ENCODE measurements around the gene SH3BGRL.

The SH3BGRL gene

GRCh38 chrX:81232218-81232617, 30.3 kb downstream of the SH3BGRL start:
- no peak overlapping the region for H3K27ac ChIP-seq
- TF ChIP-seq ZFX (IDR thresholded peaks at IDR 0.05) = no peak
- TF ChIP-seq CTCF (conservative IDR thresholded peaks at IDR 0.05) = no peak

DNA sequence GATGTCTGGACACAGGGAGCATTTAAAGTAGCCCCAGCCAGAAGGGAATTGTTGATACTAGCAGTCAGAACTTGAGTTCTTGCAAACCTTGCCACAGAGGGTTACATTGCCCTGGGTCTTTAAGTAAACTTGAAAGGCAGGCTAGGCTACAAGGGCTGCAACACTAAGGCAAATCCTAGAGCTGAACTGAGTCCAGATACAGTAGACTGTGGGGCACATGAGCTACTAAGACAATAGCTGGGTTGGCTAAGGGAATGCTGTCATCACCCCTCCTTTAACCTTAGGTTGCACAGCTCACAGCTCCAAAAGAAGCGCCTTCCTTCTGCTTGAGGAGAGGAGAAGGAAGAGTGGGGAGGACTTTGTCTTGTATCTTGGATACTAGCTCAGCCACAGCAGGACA, 35.6 kb downstream of the SH3BGRL start:
- TF ChIP-seq CTCF (conservative IDR thresholded peaks at IDR 0.05) = no peak
- TF ChIP-seq ZFX (IDR thresholded peaks at IDR 0.05) = no peak
- no peak overlapping the region for H3K27ac ChIP-seq

- H3K27ac ChIP-seq = no peak overlapping the region
- TF ChIP-seq CTCF (conservative IDR thresholded peaks at IDR 0.05) = no peak
These were observed 36.3 kb downstream of the SH3BGRL start for GRCh38 chrX:81238166-81238565.

DNA sequence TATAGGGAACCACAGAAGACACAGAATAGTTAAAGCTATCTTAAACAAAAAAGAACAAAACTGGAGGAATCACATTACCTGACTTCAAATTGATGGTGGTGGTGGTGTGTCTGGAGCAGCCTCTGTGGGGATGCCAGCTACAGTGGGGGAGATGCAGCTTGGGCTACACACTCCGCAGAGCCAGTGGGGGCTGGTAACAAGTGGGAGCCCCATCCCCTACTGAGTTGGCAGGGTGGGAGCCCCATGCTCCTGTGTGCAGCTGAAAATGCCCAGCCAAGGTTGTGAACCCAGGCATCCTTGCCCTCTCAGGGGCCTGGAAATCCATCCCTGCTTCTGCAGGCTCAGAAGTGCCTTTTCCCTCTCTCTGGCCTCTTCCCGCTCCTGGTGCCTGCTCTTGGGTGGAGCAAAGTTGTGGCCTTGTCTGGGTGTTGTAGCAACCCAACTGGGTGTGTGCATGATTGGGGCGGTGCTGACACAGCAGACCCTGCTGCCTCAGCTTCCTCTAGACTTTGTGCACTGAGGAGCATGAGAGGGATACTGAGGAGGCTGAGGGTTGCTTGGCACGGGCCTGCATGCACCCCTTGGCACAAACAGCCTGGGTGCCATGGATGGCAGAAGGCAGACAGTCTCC, 38.9 kb downstream of the SH3BGRL start:
- TF ChIP-seq ZFX (IDR thresholded peaks at IDR 0.05) (no peak), CTCF (conservative IDR thresholded peaks at IDR 0.05) (no peak)
- H3K27ac ChIP-seq = no peak overlapping the region

GRCh38 chrX:81241753-81242152, 39.9 kb downstream of the SH3BGRL start:
- no peak for TF ChIP-seq ZFX (IDR thresholded peaks at IDR 0.05)
- TF ChIP-seq CTCF (conservative IDR thresholded peaks at IDR 0.05) = no peak

DNA sequence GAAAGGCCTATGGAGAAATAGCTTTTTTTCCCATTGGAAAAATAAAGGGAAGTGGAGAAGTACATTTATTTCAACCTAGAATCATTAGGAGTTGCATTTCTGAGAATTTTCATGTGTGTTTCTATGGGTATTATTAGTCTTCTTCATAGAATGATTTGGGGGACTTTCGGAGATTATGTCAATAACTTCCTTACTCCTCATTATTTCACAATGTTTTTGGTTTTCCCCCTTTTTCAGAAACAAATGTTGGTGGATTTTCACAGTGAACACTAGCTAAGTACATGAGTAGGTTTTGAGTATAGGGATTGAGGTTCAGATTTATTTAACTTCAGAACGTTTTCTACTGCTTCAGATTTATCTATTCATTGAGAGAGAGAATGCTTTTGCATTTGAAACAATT, 54.0 kb downstream of the SH3BGRL start:
- TF ChIP-seq CTCF (conservative IDR thresholded peaks at IDR 0.05) (no peak), ZFX (IDR thresholded peaks at IDR 0.05) (no peak)
- no peak overlapping the region for H3K27ac ChIP-seq

More at GRCh38 chrX:81241753-81242152, 39.9 kb downstream of the SH3BGRL start:
- no peak overlapping the region for H3K27ac ChIP-seq

GRCh38 chrX:81257817-81258216, 55.9 kb downstream of the SH3BGRL start:
- TF ChIP-seq CTCF (conservative IDR thresholded peaks at IDR 0.05) (no peak), ZFX (IDR thresholded peaks at IDR 0.05) (no peak)

More at GRCh38 chrX:81257817-81258216, 55.9 kb downstream of the SH3BGRL start:
- H3K27ac ChIP-seq = no peak overlapping the region

Measured in C4-2B (cell line).